GM18519 (cell line): ENCODE data around the gene GDPD3.

ENCODE experiments used
- ATAC-seq: cut with Tn5 transposase; IDR thresholded peaks from one replicate; pipeline ENCODE4 v1.9.1; 2021; ENCODE audit warnings: mild to moderate bottlenecking, moderate library complexity; ENCODE audit not compliant: unreplicated experiment, low FRiP score

Gene GDPD3

DNA sequence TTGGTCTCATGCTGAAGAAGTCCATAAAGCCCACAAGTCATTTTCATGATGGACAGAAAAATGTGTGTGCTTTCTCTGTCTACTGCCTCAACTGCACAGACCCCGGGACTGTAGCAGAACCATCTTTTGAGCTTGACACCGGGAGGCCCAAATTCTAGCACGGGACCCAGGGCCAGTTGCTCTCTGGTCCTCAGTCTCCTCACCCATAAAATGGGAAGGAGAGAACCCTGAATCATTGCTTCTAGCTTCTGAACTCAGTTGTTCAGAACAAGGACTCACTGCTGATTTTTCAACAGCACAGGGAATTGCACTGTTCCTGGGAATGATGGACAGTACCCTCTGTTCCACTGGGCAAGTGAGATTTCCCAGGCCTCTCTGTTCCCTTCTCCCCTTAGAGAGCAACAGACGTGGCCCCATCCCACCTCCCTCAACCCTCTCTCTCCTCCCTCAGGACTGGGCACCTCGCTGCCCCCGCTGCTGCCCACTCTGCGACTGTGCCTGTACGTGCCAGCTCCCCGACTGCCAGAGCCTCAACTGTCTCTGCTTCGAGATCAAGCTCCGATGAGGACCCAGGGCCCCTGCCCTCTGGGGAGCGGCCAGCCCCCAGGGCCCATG, 50.0 kb downstream of the GDPD3 start:
- no peak for ATAC-seq

DNA sequence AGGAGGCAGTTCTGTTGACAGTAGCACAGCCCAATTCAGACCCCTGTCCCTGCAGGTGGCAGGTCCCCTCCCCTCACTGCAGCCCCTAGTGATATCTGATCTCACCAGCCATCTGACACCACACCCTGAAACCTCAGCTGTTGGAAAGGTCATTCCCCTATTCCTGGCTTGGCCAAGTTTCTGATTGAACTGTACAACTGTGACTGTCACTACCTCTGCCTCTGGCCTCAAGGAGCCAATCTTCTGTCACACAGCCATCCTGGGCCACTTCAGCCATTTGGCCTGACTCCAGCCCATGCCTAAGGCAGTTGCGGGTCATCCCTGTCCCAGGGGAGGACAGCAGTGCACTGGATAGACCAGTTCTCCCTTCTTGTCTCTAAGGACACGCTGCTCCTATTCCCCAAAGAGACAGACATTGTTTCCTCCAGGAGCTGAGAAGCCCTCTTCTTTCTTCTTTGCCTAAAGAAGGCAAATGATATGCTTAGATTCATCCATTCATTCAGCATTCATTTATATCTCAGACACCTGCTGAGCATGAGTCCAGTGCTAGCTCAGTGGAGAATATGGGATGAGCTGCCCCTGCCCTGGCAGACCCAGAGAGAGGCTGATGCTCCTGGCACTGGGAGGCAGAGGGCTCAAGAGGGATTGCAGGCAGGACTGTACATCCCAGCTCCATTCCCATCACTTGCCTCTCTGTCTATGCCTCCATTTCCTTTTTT, 52.3 kb downstream of the GDPD3 start:
- no peak for ATAC-seq

DNA sequence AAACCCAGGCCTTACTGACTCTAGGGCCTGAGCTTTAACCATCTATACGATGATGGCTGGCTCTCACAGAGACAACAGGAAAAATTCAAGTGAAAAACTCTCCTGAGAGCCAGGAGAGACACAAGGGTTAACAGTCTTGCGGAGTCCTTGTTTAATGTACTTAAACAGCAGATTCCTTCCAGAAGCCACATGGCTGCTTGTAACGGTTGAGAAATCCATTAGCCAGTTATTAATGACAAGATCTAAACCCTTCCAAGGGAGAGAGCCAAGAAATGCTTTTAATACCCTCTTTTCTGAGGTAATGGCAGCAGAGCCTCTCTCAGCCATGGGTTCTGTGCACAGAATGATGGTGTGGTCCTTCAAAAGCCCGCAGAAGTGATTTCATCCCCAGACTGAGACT, 53.0 kb downstream of the GDPD3 start:
- no peak for ATAC-seq

DNA sequence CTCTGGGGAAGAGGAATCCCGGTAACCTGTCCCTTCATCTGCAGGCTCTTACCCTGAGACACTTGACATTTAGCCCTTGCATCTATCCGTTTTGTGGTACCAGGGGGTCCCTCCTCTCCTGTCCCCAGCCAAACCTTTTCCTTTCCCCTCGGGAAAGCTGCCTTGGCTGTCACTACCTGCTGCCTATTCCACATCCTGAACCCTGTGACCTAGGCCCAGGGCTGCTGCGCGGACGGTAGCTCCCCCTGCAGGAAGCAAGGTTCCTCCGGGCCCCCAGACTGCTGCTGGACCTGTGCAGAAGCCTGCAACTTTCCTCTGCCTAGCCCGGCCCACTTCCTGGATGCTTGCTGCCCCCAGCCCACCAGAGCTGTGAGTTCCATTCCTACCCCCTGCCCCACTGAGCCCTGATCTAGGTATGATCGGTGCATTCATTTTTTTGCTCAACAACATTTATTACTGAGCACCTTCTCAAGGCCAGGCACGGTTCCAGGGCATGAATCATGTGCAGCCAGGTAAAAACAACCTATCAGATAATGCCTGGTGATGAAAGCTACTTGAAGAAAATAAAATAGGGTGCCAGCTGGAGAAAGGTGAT, 58.3 kb downstream of the GDPD3 start:
- ATAC-seq: no peak
